HepG2 (cell line): ENCODE results near the gene NAT9. TPM values are rescaled to one million over a fixed set of nuclear protein-coding genes. Genes with fewer than 3 reads are reported as not detected.

ENCODE experiments used
- ATF7 ChIP-seq, 2 experiments: fragments of 450-650 bp in 1 of 2; sonication (generic) in 1 of 2; formaldehyde crosslinking in 1 of 2; IDR thresholded peaks; 2 replicates each; pipeline versions ENCODE4 v1.4.0 to v1.6.1; 2016 to 2020; ENCODE audit warnings: antibody characterized with exemption in 1 of 2, mild to moderate bottlenecking in 1 of 2, missing genetic modification reagents in 1 of 2
- BCLAF1 ChIP-seq: fragments of 450-650 bp; IDR thresholded peaks from 2 replicates; pipeline ENCODE4 v1.6.1; 2017; ENCODE audit warnings: mild to moderate bottlenecking
- CEBPG ChIP-seq: IDR thresholded peaks from 2 replicates; pipeline ENCODE4 v1.6.1; 2016
- DMAP1 ChIP-seq: IDR thresholded peaks from 2 replicates; pipeline ENCODE4 v1.6.1; 2016
- ELF3 ChIP-seq: IDR thresholded peaks from 2 replicates; pipeline ENCODE4 v1.6.1; 2016; ENCODE audit warnings: missing genetic modification reagents, missing compliant biosample characterization
- HOXA7 ChIP-seq: sonication (generic); formaldehyde crosslinking; IDR thresholded peaks from 2 replicates; pipeline ENCODE4 v1.8.1; 2022; ENCODE audit warnings: mild to moderate bottlenecking, missing genetic modification reagents, moderate library complexity
- KAT8 ChIP-seq: IDR thresholded peaks from 2 replicates; pipeline ENCODE4 v1.6.1; 2016; ENCODE audit warnings: missing genetic modification reagents, missing compliant biosample characterization
- NFIB ChIP-seq: sonication (generic); formaldehyde crosslinking; IDR thresholded peaks from 2 replicates; pipeline ENCODE4 v1.9.0; 2021; ENCODE audit warnings: missing genetic modification reagents, mild to moderate bottlenecking, borderline replicate concordance
- PPARG ChIP-seq: conservative IDR thresholded peaks from 2 replicates; pipeline ENCODE4 v1.6.1; 2016; ENCODE audit warnings: missing biosample characterization, missing genetic modification reagents
- SAFB2 ChIP-seq: sonication (generic); formaldehyde crosslinking; IDR thresholded peaks from 2 replicates; pipeline ENCODE4 v1.5.1; 2020; ENCODE audit warnings: missing genetic modification reagents, low read depth, mild to moderate bottlenecking, borderline replicate concordance
- SOX13 ChIP-seq, 3 experiments: fragments of 450-650 bp in 1 of 3; sonication (generic) in 1 of 3; formaldehyde crosslinking in 1 of 3; IDR thresholded peaks in 2 of 3; conservative IDR thresholded peaks in 1 of 3; 2 replicates each; pipeline versions ENCODE4 v1.5.0 to v1.6.1; 2016 to 2020; ENCODE audit warnings: antibody characterized with exemption in 1 of 3, mild to moderate bottlenecking in 1 of 3, missing compliant biosample characterization in 1 of 3, missing genetic modification reagents in 1 of 3, moderate library complexity in 1 of 3
- SRSF1 ChIP-seq: fragments of 200-400 bp; formaldehyde crosslinking; optimal IDR thresholded peaks from 2 replicates; pipeline ENCODE3; 2017; ENCODE audit warnings: mild to moderate bottlenecking, low read depth, low read length, moderate library complexity
- TBX3 ChIP-seq: fragments of 450-650 bp; IDR thresholded peaks from 2 replicates; pipeline ENCODE4 v1.6.1; 2017; ENCODE audit warnings: antibody characterized with exemption, mild to moderate bottlenecking, inconsistent platforms, borderline replicate concordance
- TGIF2 ChIP-seq: IDR thresholded peaks from 2 replicates; pipeline ENCODE4 v1.6.1; 2016; ENCODE audit warnings: control low read depth, missing compliant biosample characterization
- ZHX2 ChIP-seq, 2 experiments: sonication (generic) in 1 of 2; formaldehyde crosslinking in 1 of 2; IDR thresholded peaks; 2 replicates each; pipeline versions ENCODE4 v1.6.1 to v1.9.0; 2014 to 2022; ENCODE audit warnings: antibody characterized with exemption in 1 of 2, borderline replicate concordance in 1 of 2, inconsistent platforms in 1 of 2, low read depth in 1 of 2, missing genetic modification reagents in 1 of 2
- ZNF414 ChIP-seq: sonication (generic); formaldehyde crosslinking; IDR thresholded peaks from 2 replicates; pipeline ENCODE4 v1.5.0; 2020; ENCODE audit warnings: missing genetic modification reagents
- polyA plus RNA-seq, 8 experiments: library from polyadenylated mRNA; depleted of rRNA in 3 of 8; stranded (reverse) in 7 of 8; unstranded in 1 of 8; fragments of >200 nt; fragmentation: Illumina TruSeq in 4 of 8; extraction: Trizol in 4 of 8; gene quantifications; 2 replicates each; pipeline versions ENCODE4 v1.2.1 to v1.2.3, GENCODE V29; 2011 to 2016; ENCODE audit warnings: low read depth in 4 of 8, missing spikeins in 1 of 8, mixed read lengths in 1 of 8; ENCODE audit not compliant: insufficient read depth in 1 of 8
- total RNA-seq, 5 experiments: library from RNA; depleted of rRNA; stranded (reverse); fragments of >200 nt; fragmentation: Illumina TruSeq; extraction: Trizol; gene quantifications; 2 replicates each; pipeline ENCODE4 v1.2.3, GENCODE V29; 2016; ENCODE audit warnings: low read depth in 1 of 5

NAT9 gene
- total and polyA plus RNA-seq, 2 of the 13 experiments (the other 11 are each of a cell fraction or from before 2014, with no cell fraction given): 39.7 to 44.2 TPM

- TF ChIP-seq SAFB2 (CRISPR knock-in tag) (no peak), ELF3 (CRISPR knock-in tag) (peak; percentile 69), SRSF1 (no peak), CEBPG (peak; percentile 49; the same call in 1 of the 2 replicates), BCLAF1 (no peak), ATF7 (IDR thresholded peaks at IDR 0.05) (no peak), ATF7 (CRISPR knock-in tag; IDR thresholded peaks at IDR 0.05) (no peak), TBX3 (no peak), TGIF2 (CRISPR knock-in tag) (peak; percentile 84), ZHX2 (IDR thresholded peaks at IDR 0.05; ENCODE audit: low read depth) (no peak), ZHX2 (CRISPR knock-in tag; IDR thresholded peaks at IDR 0.05; ENCODE audit: borderline replicate concordance) (no peak), PPARG (CRISPR knock-in tag) (peak; percentile 47), HOXA7 (no peak), SOX13 (IDR thresholded peaks at IDR 0.05) (no peak), SOX13 (CRISPR knock-in tag; conservative IDR thresholded peaks at IDR 0.05 in 1 of 2, IDR thresholded peaks at IDR 0.05 in 1 of 2) (peak in 1 of 2 experiments; percentile 55; a peak in 1 of 4 replicates), KAT8 (CRISPR knock-in tag) (no peak), ZNF414 (CRISPR knock-in tag) (peak; percentile 27; the same call in 1 of the 2 replicates), NFIB (CRISPR knock-in tag) (no peak), DMAP1 (CRISPR knock-in tag) (no peak)
Observed at GRCh38 chr17:74770498-74771318, 5.4 kb downstream of the NAT9 start (continued).
